Fibroblast of skin of scalp (primary cell): Measurements from ENCODE around the gene CDC40. TPM values are rescaled to one million over a fixed set of nuclear protein-coding genes. Genes with fewer than 3 reads are reported as not detected.
A peak's percentile ranks its signal among the peaks of the same experiment; 100 is the strongest.

Source experiments
- DNase-seq: peaks from one replicate; pipeline ENCODE4 v3.0.0-alpha.2; 2013
- polyA plus RNA-seq, 2 experiments: library from polyadenylated mRNA; unstranded; fragments of 120-200 nt; gene quantifications; one replicate each; pipeline ENCODE4 v1.2.1, GENCODE V29; 2013; ENCODE audit not compliant: insufficient read length in 2 of 2

The CDC40 gene
- 12.0 TPM for polyA plus RNA-seq (2013, experiment 1 of 2; ENCODE audit: insufficient read length)
- 15.0 TPM for polyA plus RNA-seq (2013, experiment 2 of 2; ENCODE audit: insufficient read length)

DNA sequence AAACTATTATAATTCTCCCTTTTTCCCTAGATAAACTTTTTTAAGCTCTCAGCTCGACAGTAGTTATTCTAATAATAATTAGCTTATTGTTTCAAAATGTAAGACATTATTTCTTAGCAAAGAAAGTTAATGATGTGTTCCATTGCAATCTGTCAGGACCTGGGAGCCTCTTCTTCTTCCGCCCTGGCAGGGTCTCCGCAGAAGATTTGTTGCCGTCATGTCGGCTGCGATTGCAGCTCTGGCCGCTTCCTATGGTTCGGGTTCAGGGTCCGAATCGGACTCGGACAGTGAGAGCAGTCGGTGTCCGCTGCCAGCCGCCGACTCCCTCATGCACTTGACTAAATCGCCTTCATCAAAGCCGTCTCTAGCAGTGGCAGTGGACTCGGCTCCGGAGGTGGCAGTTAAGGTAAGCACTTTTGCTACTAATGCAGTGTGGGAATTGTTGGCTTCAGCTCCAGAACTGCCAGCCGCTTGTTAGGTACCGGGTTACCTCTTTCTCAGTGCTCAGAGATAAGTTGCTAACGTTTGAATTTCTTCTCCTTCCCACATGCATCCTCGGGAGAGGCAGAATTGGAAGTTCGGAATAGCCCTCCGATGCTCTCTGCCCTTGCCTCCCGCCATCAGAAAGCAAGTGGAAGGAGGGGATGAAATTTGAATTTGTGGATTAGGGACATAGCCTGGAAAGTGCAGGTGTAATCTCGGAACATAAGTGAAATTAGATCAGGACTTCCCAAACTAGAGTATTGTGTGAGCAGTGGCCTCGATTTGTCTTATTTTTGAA is at the start of gene CDC40:
CDC40 (plus strand) TSS at position 200 of the 781 bp plus-strand sequence; CDS start at position 218, 18 bp downstream.
- no peak for DNase-seq

DNA sequence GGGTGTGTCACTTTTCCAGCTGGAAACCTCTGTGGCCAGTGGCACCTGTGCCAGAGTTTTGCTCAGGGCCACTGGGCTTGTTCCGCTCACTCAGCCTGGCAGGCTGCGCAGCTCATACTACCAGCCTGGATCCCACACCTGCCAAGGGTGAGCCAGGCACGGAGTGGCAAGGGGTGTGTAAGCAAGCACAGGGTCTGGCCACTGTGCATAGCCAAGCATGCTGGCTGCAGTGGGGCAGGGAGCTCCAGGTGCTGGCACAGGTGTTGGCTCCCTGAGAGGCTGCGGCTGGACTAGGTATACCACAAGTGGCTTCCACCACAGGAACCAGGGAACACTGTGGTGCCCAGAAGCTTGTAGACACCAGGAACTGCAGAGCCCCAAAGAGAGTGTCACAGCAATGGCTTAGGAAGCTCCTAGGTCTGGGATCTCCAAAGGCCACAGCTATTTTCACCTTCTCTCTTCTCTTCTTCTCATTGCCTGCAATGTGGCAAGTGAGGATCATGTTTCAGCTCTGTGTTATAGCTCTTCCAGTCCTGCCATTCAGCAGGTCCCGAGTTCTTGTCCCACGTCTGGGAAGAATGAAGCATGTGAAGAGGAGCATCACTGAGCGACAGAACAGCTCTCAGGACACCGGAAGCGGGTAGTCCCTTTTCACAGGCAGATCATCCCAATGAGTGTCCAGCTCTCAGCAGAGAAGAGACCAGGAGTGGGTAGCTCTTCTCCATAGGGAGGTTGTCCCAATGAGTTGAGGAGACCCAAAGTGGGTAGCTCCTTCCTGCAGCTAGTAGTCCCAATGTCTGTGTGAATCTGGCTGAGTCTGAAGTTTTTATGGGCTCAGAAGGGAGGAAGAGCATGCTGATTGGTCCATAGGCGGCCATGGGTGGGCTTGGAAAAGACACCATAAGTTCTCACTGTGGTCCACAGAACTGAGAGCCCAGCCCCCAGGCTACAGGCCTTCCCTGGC is 42.0 kb upstream of the CDC40 start:
- DNase-seq: no peak

DNA sequence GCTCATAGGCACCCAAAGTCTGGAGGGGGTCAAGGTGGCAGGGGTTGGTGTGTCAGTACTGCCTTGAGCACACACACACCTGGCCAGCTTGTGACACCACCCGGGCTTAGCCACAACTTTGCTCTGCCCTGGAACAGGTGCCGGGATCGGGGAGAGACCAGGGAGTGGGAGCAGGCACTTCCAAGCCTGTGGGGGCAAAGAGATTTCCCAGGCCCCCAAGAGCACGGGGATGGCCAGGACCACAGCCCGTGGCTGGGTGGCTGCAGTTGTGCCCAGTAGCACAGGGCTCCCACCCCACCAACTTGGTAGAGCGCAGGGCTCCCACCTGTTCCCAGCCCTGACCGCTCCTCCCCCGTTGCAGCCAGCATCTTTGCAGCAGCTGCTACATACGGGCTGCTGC is 41.2 kb upstream of the CDC40 start:
- DNase-seq: no peak

DNA sequence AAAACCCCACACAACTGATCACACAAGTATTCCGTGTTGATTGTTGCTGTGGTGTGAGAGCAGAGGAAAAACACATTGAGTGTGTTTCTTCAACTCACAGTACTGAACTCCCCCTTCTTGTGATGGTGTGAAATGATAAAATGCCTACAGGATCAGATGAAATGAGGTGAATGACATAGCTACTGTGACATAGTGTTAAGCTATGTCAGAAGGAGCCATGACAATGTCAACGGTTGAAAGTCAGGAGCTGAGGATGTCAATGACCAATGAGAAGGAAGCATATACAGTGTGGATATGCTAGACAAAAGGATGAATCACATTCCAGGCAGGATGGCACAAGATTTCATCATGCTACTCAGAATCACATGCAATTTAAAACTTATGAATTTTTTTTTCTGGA is 39.6 kb upstream of the CDC40 start:
- peak; percentile 93 for DNase-seq

DNA sequence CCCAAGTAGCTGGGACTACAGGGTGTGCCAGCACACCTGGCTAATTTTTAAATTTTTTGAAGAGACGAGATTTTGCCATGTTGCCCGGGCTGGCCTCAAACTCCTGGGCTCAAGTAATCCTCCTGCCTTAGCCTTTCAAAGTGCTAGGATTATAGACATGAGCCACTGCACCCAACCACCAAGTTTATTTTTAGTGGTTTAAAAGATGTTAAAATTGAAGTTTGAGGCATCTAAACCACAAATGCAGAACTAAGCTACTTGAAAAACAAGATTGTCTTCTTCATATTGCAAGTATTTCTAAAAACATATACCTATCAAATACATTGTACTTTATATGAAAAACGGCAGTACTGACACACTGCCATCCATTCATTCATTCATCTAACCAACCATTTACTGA is 32.4 kb upstream of the CDC40 start:
- no peak for DNase-seq

DNA sequence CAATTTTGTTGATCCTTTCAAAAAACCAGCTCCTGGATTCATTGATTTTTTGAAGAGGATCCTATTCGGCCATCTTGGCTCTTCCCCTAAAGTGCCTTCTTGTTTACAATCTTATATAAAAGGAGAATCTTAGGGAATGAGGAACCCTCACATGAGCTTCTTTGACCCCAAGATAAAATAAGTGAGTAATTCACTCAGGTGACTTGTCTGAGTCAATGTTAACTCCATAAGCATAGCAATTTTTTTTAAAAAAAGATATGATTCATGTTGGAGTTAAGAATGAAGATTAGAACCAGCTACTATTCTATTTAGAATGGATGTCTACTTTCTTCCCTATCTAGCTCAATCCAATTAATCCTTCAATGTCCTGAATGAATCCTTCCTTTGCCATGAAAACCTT is 21.7 kb upstream of the CDC40 start:
- no peak for DNase-seq

DNA sequence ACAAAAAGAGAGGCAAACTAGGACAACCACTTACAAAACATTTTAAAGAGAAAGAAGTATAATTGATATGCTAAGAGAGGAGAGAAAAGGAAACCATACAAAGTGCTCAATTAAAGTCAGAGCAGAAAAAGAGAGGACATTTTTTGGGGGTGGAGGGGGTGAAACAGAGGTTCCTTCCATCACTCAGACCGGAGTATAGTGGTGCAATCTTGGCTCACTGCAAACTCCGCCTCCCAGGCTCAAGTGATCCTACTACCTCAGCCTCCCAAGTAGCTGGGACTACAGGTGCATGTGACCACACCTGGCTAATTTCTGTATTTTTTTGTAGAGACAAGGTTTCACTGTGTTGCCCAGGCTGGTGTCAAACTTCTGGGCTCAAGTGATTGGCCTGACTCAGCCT is 10.1 kb upstream of the CDC40 start:
- DNase-seq: no peak

DNA sequence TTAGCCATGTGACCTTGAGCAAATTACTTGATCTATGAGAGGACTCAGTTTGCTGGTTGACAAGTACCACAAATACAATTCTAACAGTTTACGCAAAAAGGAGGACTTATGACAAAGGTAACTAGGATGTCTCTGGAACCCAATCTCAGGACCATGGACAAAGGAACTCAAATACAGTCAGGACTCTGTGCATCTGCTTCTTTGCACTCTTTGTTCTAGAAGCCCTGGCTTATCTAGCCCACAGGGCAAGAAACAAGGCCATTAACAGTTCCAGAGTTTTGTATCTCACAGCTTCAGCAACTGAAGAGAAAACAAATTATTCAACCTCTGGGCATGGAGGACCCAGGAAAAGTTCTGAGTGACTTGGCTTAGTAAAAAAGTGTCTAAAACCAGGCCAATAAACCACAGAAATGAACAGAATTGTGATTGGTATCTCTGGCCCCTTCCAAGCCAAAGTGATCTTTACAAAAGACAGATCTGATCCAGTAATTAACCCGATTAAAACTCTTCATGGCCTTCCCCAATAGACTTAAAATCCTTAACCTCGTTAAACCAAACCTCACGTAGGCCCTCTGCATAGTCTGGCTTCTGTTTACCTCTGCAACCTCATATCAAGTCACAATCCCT is 6.6 kb upstream of the CDC40 start:
- no peak for DNase-seq

DNA sequence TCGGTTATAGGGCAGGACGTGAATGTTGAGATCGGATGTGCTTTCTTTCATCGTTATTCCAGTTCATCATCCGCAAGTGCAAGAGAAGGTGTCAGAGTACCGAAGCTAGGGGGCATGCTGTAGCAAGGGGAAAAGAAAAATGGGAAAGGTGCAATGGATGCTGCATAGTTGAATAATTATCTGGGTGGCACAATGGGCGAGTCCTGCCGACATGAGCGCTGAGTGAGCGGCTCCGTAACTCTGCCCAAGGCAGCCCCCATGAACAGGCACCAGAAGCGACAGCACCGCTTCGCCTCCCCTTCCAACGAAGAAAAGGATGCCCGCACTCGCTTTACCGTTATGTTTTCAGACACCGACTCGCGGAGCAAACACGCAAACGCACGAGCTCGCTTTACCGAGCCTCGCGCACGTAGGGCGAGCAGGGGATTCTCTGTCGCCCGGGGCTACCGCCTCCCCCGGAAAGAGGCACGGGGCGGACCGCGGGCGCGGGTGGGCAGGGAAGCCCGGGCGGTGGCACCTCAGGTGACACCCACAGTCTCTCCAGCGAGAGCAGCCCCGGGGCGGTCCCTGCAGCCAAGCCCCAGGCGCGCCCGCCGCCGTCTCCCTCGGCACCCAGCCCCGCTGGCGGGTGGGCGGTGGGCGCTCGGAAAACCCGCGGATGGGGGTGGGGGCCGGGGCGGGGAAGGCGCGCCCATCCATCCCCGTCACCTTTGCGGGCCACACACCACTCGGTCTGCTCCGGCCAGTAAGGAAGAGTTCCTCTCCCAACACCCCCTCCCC is 1.4 kb upstream of the CDC40 start:
- DNase-seq: peak; percentile 54

DNA sequence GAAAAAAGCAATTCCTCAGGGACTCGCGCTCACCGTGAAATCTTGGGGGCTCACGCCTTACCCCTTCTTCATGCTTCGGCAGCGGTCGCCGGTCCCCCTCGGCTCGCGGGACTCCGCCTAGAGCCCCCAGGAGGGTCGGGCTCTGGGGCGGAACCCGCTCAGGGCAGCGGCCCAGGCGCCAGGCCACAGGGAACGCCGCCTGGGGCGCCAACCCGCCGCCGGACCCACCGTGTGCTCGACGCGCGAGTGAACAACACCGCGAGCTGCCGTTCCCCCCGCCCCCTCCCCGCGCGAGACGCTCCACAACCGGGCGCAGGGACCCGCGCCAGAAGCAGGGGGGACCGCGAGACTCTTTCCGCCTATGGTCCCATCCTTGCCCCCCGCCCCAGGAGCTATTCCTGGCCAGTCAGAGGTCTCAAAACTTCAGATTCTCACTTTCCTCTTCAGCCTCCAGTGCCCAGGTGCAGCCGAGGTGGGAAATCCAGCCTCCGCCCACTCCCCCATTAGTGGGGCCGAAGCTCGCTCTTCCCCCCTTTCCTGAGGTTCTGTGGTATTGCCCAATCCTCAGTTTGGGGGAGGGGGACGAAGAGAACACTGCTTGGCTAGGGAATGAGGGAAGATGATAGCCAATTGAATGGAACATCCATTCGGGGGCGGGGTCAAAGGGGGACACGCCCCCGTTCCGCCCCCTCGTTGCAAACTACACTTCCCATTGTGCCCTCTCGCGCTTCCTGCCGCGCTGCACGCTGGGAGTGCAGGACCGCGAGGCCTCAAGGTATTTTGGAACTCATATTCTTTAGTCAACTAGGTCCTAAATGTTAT is 610 bp upstream of the CDC40 start, which contains the start of gene WASF1:
WASF1 (minus strand) TSS at position 265 of the 822 bp plus-strand sequence. CDS start 52,069 bp downstream, outside the sequence.
- peak; percentile 99 for DNase-seq

DNA sequence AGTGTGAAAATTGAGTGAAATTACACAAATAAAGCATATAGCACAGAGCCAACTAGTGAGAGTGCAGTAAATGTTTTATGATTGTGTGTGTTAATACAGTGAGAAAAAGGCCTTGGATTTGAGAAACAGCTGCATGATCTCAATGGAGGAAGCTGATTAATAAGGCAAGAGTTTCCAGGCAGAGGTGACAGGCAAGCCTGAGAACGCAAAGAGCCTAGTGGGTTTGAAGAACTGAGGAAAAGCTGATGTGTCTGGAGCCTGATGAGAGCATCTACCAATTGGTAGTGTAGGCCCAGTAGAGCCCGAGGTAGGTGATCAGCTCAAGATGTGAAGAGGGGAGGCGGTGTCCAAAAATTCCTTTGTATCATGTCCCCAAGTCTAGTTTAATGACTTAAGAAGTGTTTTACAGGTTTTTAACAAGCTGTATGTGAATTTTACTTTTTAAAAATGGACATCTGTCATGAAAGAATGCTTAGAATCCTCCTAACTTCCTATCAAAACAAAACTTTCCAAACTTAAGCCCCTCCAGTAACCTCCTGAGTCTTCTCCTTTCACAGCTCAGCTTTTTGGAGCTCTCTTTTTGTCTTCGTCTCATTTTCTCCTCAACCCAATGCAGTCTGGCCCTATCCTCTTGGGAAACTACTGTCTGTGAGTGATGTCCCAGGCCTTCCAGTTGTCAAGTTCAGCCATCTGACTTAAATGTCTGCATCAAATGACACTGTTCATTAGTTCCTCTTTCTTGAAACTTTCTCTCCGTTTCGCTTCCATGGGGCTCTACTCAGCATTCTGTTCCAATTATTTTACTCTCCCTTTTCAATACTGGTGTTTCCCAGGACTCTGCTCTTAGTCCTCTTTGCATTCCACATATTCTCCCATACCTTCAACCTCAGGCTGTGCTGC is 1.2 kb downstream of the CDC40 start:
- no peak for DNase-seq

DNA sequence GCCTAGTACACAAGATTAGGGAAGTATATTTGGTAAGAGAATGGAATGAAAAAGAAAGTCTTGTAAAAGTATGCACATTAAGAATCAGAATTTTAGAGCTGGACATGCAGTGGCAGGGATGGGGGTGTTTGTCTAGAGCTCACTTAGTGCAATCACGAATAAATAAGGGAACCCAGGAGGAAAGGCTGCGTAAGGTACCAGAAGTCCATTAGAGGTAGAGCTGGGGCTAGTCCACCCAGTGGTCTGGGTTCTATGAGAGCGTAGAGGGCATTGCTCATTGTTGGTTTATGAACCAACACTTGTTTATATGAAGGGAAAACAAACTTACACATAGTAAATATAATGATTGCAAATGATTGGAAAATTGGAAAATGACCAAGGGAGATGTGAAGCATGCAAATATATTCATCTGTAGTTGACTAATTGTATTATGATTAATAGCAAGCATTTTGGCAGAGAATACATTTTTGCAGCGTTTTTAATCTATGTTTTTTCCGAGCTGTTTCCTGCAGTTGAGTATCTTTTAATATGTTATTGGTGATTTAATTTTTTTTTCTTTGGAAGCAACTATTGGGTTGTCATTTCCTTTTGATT is 3.2 kb downstream of the CDC40 start:
- DNase-seq: no peak

DNA sequence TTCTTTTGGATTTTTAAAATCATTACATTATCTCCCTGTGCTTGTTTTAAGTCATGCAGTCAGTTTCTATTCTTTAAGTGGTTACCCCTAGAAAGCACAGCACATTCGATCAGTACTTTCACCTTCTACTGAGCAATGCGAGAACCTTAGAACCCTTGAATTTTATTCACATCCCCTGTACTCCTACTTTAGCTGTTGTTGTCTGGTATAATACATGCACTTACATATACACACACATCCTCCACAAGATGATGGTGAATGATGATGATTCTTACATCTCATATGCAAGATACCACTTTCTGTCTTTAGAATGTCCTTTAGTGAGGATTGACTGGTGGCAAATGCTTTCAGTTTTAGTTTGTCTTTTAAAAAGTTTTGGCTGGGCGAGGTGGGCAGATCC is 5.7 kb downstream of the CDC40 start:
- DNase-seq: no peak

DNA sequence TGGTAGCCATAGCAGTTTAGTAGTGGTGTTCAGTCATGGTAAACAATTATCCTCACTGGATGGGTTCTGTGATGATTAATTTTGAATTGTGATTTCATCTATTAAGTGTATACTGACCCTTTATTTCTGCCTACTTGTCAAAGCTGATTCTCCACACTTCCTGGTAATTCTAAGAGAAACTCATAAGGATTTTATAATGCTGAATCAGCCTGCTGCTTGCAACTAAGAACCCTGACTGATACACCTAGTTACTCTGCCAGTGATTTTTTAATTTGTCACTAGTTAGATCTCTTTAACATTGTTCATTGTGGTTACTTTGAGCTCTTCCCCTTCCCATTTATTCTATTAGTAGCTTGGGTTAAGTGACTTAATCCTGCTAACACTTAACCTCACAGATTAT is 8.6 kb downstream of the CDC40 start:
- no peak for DNase-seq

DNA sequence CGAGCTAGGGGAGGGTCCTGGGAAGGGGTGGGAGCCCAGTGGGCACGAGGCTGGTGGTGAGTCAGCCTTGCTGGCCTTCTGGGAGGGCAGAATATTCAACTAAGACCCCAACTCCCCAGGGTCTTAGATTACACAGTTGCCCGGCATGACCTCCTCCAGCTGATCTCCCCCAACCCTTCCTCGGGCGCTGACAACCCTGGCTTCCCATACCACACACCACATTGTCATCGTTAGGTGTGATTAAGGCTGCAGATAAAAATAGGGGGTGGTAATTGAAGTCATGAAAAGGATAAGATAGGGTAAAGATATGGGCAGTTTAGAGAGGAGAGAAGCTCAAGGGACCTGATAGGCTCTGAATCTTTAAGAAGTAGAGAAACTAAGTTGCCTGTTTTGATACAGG is 10.5 kb downstream of the CDC40 start:
- no peak for DNase-seq

DNA sequence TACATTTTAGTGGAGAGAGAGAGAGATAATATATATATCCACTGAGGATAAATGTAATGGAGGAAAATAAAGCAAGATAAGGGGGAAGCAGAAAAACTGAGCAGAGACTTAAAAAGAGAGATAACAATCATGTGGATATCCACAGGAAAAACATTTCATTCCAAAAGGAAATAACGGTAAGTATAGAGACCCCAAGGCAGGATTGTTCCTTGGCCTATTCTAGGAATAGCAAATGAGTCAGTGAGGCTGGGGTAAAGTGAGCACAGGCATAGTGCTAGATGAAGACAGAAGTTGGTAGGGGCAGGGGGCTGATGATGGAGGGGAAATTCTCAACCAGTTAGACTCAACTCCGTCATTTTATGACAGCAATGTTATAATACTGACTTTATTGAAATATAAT is 11.2 kb downstream of the CDC40 start:
- DNase-seq: no peak

DNA sequence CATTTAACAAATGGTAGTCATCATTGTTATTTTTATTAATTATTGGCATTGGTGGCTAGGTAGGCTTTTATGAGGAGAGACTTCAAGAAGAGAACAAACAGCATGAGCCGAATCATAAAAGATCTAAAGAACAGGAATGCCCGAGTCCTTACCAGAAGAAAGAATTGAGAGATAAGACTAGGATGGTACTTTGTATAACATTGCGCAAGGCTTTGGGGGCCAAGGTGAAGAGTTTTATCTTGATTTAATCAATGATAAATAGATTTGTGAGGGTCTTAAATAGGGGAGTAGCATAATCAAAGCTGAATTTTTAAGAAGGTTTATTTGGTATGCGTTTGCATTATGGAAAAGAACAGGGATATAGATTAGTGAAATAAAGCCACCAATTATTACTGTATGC is 15.4 kb downstream of the CDC40 start:
- no peak for DNase-seq

DNA sequence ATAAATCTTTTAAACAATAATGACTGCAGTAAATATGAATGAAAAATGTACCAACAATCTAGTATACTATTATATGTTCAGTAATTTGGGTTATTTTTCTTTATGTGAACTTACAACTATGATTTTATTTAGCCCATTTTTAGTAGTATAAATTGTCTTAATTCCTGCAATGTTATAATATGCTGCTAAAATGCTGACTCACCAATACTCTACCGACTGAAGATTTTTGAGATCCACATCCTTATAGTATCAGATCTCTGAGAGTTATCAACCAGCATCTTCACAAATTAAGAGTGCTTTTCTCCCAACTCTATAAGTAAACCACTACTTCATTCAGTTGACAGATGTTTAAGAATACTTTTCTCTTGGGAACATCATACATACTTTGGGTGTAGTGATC is 16.6 kb downstream of the CDC40 start:
- DNase-seq: no peak

DNA sequence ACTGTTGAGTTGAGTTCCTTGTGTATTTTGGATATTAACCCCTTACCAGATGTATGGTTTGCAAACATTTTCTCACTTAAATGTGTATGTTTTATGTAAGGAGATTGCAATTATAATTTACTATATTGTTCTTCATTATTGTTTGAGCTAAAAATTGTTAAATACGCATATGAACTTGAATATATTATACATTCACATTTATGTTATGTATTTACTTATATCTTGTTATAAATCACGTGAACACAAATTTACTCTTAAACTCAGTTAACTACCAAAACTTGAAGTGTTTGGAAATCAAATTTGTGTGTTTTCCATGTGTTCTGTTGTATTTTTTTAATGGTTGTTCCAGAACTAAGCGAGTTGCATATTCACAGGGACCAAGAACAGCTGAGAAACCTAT is 18.3 kb downstream of the CDC40 start:
- DNase-seq: no peak
